ENCODE measurements around the gene SIM2.

DNA sequence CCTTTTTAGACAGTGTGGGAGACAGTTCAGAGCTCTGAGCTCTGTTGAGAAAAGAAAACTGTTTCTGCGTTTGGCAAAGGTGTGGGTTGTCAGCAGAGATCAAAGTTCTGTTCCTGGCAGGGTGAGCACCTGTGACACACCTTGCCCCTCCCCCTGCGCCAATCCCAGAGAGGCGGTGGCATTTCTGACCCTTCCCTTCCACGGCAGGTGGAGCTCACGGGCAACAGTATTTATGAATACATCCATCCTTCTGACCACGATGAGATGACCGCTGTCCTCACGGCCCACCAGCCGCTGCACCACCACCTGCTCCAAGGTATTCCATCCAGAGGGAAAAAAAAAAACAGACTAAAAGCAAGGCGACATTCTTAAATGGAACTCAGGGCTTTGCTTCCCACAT is 20.7 kb downstream of the SIM2 start:
- TF ChIP-seq, protein P1, sequence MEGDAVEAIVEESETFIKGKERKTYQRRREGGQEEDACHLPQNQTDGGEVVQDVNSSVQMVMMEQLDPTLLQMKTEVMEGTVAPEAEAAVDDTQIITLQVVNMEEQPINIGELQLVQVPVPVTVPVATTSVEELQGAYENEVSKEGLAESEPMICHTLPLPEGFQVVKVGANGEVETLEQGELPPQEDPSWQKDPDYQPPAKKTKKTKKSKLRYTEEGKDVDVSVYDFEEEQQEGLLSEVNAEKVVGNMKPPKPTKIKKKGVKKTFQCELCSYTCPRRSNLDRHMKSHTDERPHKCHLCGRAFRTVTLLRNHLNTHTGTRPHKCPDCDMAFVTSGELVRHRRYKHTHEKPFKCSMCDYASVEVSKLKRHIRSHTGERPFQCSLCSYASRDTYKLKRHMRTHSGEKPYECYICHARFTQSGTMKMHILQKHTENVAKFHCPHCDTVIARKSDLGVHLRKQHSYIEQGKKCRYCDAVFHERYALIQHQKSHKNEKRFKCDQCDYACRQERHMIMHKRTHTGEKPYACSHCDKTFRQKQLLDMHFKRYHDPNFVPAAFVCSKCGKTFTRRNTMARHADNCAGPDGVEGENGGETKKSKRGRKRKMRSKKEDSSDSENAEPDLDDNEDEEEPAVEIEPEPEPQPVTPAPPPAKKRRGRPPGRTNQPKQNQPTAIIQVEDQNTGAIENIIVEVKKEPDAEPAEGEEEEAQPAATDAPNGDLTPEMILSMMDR (conservative IDR thresholded peaks at IDR 0.05 in 1 of 2, IDR thresholded peaks at IDR 0.05 in 1 of 2; ENCODE audit: extremely low read depth in 1 of 2, insufficient read depth in 1 of 2, low read depth in 1 of 2, low read length in 2 of 2), result no peak
- no peak for TF ChIP-seq EZH2 (IDR thresholded peaks at IDR 0.05; ENCODE audit: borderline replicate concordance, low read length)
